ENCODE measurements around the gene ATP6V1G2. TPM values are rescaled to one million over a fixed set of nuclear protein-coding genes. Genes with fewer than 3 reads are reported as not detected.

ATP6V1G2 gene
- total RNA-seq, 1 experiment from 2014 or later = 3.1 TPM

GRCh38 chr6:31572041-31572911 lies 25.9 kb upstream of the ATP6V1G2 start, which contains the start of gene LTA:
Gene LTA, plus strand, starts transcription at chr6:31572289. Its CDS starts 454 bp downstream, at chr6:31572743.
- no peaks in the 10 kb centered on the region for H3K9me3 ChIP-seq (ENCODE audit: low read depth, low read length, poor library complexity, severe bottlenecking)
- ChIA-PET CTCF (no interaction called here), POLR2A (ENCODE audit: low non-redundant PET) (no interaction called here)
- BruUV-seq (replicated peaks) = no TSS peak
- no peaks in the 10 kb centered on the region for H3K27me3 ChIP-seq (replicated peaks; ENCODE audit: insufficient read depth, low read depth, low read length, poor library complexity)
- peaks cover 5% of the 10 kb centered on the region for H3K4me1 ChIP-seq (ENCODE audit: insufficient read depth, low read length, poor library complexity, severe bottlenecking)
- H3K27ac ChIP-seq (ENCODE audit: low read depth, low read length, poor library complexity, severe bottlenecking) = no peak within 1 kb of the TSS
- TF ChIP-seq EZH2 (IDR thresholded peaks at IDR 0.05; ENCODE audit: borderline replicate concordance, low read depth, low read length, poor library complexity, severe bottlenecking) = no peak
- no peak for TF ChIP-seq CTCF (conservative IDR thresholded peaks at IDR 0.05; ENCODE audit: low read depth, low read length)
- no peak for DNase-seq (ENCODE audit: low spot score)
- H3K4me3 ChIP-seq (ENCODE audit: low read depth, low read length, poor library complexity, severe bottlenecking) = no peak within 1 kb of the TSS
- no peaks in the 10 kb centered on the region for H3K36me3 ChIP-seq (ENCODE audit: insufficient read depth, low read length, poor library complexity, severe bottlenecking)
- intact Hi-C loops (cut with micrococcal nuclease; ENCODE audit: unreplicated experiment) = no loop called here

GRCh38 chr6:31569861-31570536 lies 23.6 kb upstream of the ATP6V1G2 start:
- intact Hi-C loops (cut with micrococcal nuclease; ENCODE audit: unreplicated experiment) = no loop called here
- Histone ChIP-seq H3K27ac (ENCODE audit: low read depth, low read length, poor library complexity, severe bottlenecking) (no peak overlapping the region), H3K4me1 (ENCODE audit: insufficient read depth, low read length, poor library complexity, severe bottlenecking) (peaks cover 2% of the 10 kb centered on the region), H3K36me3 (ENCODE audit: insufficient read depth, low read length, poor library complexity, severe bottlenecking) (no peaks in the 10 kb centered on the region), H3K9me3 (ENCODE audit: low read depth, low read length, poor library complexity, severe bottlenecking) (no peaks in the 10 kb centered on the region), H3K27me3 (replicated peaks; ENCODE audit: insufficient read depth, low read depth, low read length, poor library complexity) (no peaks in the 10 kb centered on the region), H3K4me3 (ENCODE audit: low read depth, low read length, poor library complexity, severe bottlenecking) (no peak overlapping the region)
- no TSS peak for BruUV-seq (replicated peaks)
- CTCF ChIA-PET = no interaction called here
- no peak for TF ChIP-seq CTCF (conservative IDR thresholded peaks at IDR 0.05; ENCODE audit: low read depth, low read length)
- no peak for TF ChIP-seq EZH2 (IDR thresholded peaks at IDR 0.05; ENCODE audit: borderline replicate concordance, low read depth, low read length, poor library complexity, severe bottlenecking)
- DNase-seq (ENCODE audit: low spot score) = no peak
- POLR2A ChIA-PET (ENCODE audit: low non-redundant PET) = no interaction called here

- POLR2A ChIA-PET (ENCODE audit: low non-redundant PET) = no interaction called here
- Histone ChIP-seq H3K4me3 (ENCODE audit: low read depth, low read length, poor library complexity, severe bottlenecking) (no peak overlapping the region), H3K4me1 (ENCODE audit: insufficient read depth, low read length, poor library complexity, severe bottlenecking) (no peaks in the 10 kb centered on the region), H3K27ac (ENCODE audit: low read depth, low read length, poor library complexity, severe bottlenecking) (no peak overlapping the region), H3K36me3 (ENCODE audit: insufficient read depth, low read length, poor library complexity, severe bottlenecking) (no peaks in the 10 kb centered on the region), H3K9me3 (ENCODE audit: low read depth, low read length, poor library complexity, severe bottlenecking) (no peaks in the 10 kb centered on the region), H3K27me3 (replicated peaks; ENCODE audit: insufficient read depth, low read depth, low read length, poor library complexity) (no peaks in the 10 kb centered on the region)
- intact Hi-C loops (cut with micrococcal nuclease; ENCODE audit: unreplicated experiment) = no loop called here
- no peak for TF ChIP-seq EZH2 (IDR thresholded peaks at IDR 0.05; ENCODE audit: borderline replicate concordance, low read depth, low read length, poor library complexity, severe bottlenecking)
- TF ChIP-seq CTCF (conservative IDR thresholded peaks at IDR 0.05; ENCODE audit: low read depth, low read length) = no peak
- DNase-seq (ENCODE audit: low spot score) = no peak
- no TSS peak for BruUV-seq (replicated peaks)
- CTCF ChIA-PET = interaction anchor here (1.1 to 1.2 kb wide), 2 partner anchors 29 to 30 kb away, joined by 3 to 5 read pairs; no protein-coding TSS in a partner anchor
Measured at GRCh38 chr6:31568537-31568961, 22.1 kb upstream of the ATP6V1G2 start.

All from A673 (cell line).